B cell (primary cell): ENCODE results near the gene RAB3IL1.

Experiments
- CTCF ChIP-seq: fragments of 200-600 bp; IDR thresholded peaks from one replicate; pipeline ENCODE4 v1.8.0; 2022; ENCODE audit warnings: antibody characterized with exemption, mild to moderate bottlenecking
- EZH2 ChIP-seq: IDR thresholded peaks from 2 replicates; pipeline ENCODE4 v1.6.1; 2012; ENCODE audit warnings: borderline replicate concordance, low read depth, mild to moderate bottlenecking, moderate library complexity, low read length; ENCODE audit not compliant: insufficient read depth, poor library complexity, severe bottlenecking

GRCh38 chr11:61851113-61851899 lies 66.1 kb downstream of the RAB3IL1 start:
- TF ChIP-seq CTCF (no peak), EZH2 (no peak)
